HG02884 (cell line): ENCODE results near the gene ANKS1A.

ENCODE experiments used
- ATAC-seq: cut with Tn5 transposase; IDR thresholded peaks from one replicate; pipeline ENCODE4 v1.9.1; 2021; ENCODE audit warnings: mild to moderate bottlenecking, moderate library complexity; ENCODE audit not compliant: unreplicated experiment

The ANKS1A gene

GRCh38 chr6:35017411-35018181 lies 128.5 kb downstream of the ANKS1A start:
- ATAC-seq, result no peak

GRCh38 chr6:35018182-35018519 lies 129.1 kb downstream of the ANKS1A start:
- no peak for ATAC-seq

GRCh38 chr6:35018746-35019145 lies 129.7 kb downstream of the ANKS1A start:
- ATAC-seq, result no peak

- ATAC-seq, result no peak
These were observed 130.1 kb downstream of the ANKS1A start for GRCh38 chr6:35019171-35019570.

- ATAC-seq, result no peak
These were observed 130.8 kb downstream of the ANKS1A start for GRCh38 chr6:35019831-35020230.

GRCh38 chr6:35021004-35021403 lies 131.9 kb downstream of the ANKS1A start:
- ATAC-seq, result no peak

GRCh38 chr6:35023091-35024000 lies 134.3 kb downstream of the ANKS1A start:
- ATAC-seq, result no peak

GRCh38 chr6:35024551-35025054 lies 135.5 kb downstream of the ANKS1A start:
- no peak for ATAC-seq

GRCh38 chr6:35025232-35026188 lies 136.5 kb downstream of the ANKS1A start:
- no peak for ATAC-seq

- ATAC-seq, result no peak
These were observed 137.6 kb downstream of the ANKS1A start for GRCh38 chr6:35026434-35027222.

GRCh38 chr6:35027807-35028206 lies 138.8 kb downstream of the ANKS1A start:
- ATAC-seq, result no peak

- ATAC-seq, result no peak
These were observed 140.0 kb downstream of the ANKS1A start for GRCh38 chr6:35028781-35029769.

GRCh38 chr6:35030099-35030498 lies 141.0 kb downstream of the ANKS1A start:
- ATAC-seq, result no peak

- no peak for ATAC-seq
These were observed 142.8 kb downstream of the ANKS1A start for GRCh38 chr6:35031611-35032529.

GRCh38 chr6:35033683-35034082 lies 144.6 kb downstream of the ANKS1A start:
- no peak for ATAC-seq

- no peak for ATAC-seq
These were observed 145.5 kb downstream of the ANKS1A start for GRCh38 chr6:35034411-35035191.

GRCh38 chr6:35035481-35036030 lies 146.5 kb downstream of the ANKS1A start:
- ATAC-seq, result no peak
